ENCODE measurements around the gene NEBL.

- no peak for TF ChIP-seq CTCF (IDR thresholded peaks at IDR 0.05)
- no peak for TF ChIP-seq POLR2A (IDR thresholded peaks at IDR 0.05)
Measured at GRCh38 chr10:20742737-20743541, 154.2 kb downstream of the NEBL start.
